ENCODE results near the gene CCDC9. TPM values are rescaled to one million over a fixed set of nuclear protein-coding genes. Genes with fewer than 3 reads are reported as not detected.

Gene CCDC9
- total and polyA plus RNA-seq, 2 of the 13 experiments (the other 11 are each of a cell fraction or from before 2014, with no cell fraction given) = 2.9 to 6.3 TPM

DNA sequence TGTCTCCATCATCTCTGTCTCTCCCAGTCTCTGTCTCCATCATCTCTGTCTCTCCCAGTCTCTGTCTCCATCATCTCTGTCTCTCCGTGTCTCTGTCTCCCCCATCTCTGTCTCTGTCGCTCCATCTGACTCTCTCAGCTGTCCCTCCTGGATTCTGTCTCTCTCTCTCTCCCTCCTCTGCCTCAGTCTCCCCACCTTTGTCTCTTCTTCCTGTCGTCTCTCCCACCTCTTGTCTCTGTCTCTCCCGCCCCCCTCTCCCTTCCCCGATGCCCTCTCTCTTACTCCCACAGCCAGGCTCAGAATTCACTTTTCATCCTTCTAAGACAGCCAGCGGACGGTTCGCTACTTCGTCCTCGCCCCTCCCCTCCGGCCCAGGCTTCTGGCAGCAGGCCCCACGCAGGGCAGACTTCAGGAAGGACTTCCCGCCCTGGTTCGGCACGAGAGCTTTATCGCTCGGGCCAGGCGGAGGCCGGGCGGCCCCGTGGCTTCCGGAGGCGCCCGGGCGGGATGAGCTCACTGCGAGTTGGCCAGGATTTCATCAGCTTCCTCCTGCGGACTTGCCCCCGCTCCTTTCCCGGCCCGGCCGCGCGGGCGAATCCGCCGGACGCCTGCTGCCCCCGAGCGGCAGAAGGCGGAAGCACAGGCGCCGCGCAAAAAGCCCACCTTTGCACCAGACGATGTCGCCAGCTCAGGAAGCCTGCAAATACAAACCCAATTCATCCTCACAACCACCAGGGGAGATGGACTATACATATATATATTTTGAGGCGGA lies 12.4 kb upstream of the CCDC9 start (continued):
- TF ChIP-seq CENPBD1 (CRISPR knock-in tag; IDR thresholded peaks at IDR 0.05; ENCODE audit: borderline replicate concordance, low read depth) (0 out of 2 replicates have a peak, but pooled peaks have one; percentile 61), JUNB (CRISPR knock-in tag; IDR thresholded peaks at IDR 0.05; ENCODE audit: borderline replicate concordance) (peak; percentile 61; the same call in 1 of the 2 replicates), ZNF20 (CRISPR knock-in tag; IDR thresholded peaks at IDR 0.05) (0 out of 2 replicates have a peak, but pooled peaks have one; percentile 74), ZNF232 (CRISPR knock-in tag; IDR thresholded peaks at IDR 0.05; ENCODE audit: borderline replicate concordance) (no peak), MXD3 (CRISPR knock-in tag; IDR thresholded peaks at IDR 0.05) (0 out of 2 replicates have a peak, but pooled peaks have one; percentile 48), KLF15 (CRISPR knock-in tag; IDR thresholded peaks at IDR 0.05; ENCODE audit: borderline replicate concordance) (0 out of 2 replicates have a peak, but pooled peaks have one; percentile 47), FOXA3 (CRISPR knock-in tag; IDR thresholded peaks at IDR 0.05) (peak; percentile 68), CHCHD3 (CRISPR knock-in tag; IDR thresholded peaks at IDR 0.05) (no peak), ZMYM2 (CRISPR knock-in tag; IDR thresholded peaks at IDR 0.05) (peak; percentile 81; the same call in 1 of the 2 replicates), TEAD3 (CRISPR knock-in tag; optimal IDR thresholded peaks at IDR 0.05; ENCODE audit: borderline replicate concordance) (no peak), PRMT3 (CRISPR knock-in tag; IDR thresholded peaks at IDR 0.05; ENCODE audit: borderline replicate concordance, low read depth) (no peak), SIX1 (CRISPR knock-in tag; IDR thresholded peaks at IDR 0.05; ENCODE audit: borderline replicate concordance) (no peak), CREB1 (IDR thresholded peaks at IDR 0.05) (peak; percentile 30; the same call in 1 of the 2 replicates), CREB1 (CRISPR knock-in tag; IDR thresholded peaks at IDR 0.05) (no peak), ZNF101 (CRISPR knock-in tag; IDR thresholded peaks at IDR 0.05; ENCODE audit: borderline replicate concordance, low read depth) (no peak), ZNF792 (CRISPR knock-in tag; IDR thresholded peaks at IDR 0.05) (peak; percentile 84), ZNF709 (CRISPR knock-in tag; IDR thresholded peaks at IDR 0.05) (peak; percentile 74), SRSF4 (IDR thresholded peaks at IDR 0.05; ENCODE audit: low read depth, low read length, poor library complexity, severe bottlenecking) (no peak), MNT (IDR thresholded peaks at IDR 0.05) (no peak), ZNF883 (CRISPR knock-in tag; IDR thresholded peaks at IDR 0.05; ENCODE audit: not compliant biosample characterization) (peak; percentile 45), ZNF496 (CRISPR knock-in tag; IDR thresholded peaks at IDR 0.05; ENCODE audit: insufficient replicate concordance) (no peak), ZKSCAN1 (IDR thresholded peaks at IDR 0.05; ENCODE audit: low read length) (no peak), FOXK2 (IDR thresholded peaks at IDR 0.05) (no peak)
- TF ChIP-seq, protein P1, sequence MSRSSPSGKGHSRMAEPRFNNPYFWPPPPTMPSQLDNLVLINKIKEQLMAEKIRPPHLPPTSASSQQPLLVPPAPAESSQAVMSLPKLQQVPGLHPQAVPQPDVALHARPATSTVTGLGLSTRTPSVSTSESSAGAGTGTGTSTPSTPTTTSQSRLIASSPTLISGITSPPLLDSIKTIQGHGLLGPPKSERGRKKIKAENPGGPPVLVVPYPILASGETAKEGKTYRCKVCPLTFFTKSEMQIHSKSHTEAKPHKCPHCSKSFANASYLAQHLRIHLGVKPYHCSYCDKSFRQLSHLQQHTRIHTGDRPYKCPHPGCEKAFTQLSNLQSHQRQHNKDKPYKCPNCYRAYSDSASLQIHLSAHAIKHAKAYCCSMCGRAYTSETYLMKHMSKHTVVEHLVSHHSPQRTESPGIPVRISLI (CRISPR knock-in tag; IDR thresholded peaks at IDR 0.05; ENCODE audit: borderline replicate concordance) = peak; percentile 58; the same call in 1 of the 2 replicates
- TF ChIP-seq, protein P2, sequence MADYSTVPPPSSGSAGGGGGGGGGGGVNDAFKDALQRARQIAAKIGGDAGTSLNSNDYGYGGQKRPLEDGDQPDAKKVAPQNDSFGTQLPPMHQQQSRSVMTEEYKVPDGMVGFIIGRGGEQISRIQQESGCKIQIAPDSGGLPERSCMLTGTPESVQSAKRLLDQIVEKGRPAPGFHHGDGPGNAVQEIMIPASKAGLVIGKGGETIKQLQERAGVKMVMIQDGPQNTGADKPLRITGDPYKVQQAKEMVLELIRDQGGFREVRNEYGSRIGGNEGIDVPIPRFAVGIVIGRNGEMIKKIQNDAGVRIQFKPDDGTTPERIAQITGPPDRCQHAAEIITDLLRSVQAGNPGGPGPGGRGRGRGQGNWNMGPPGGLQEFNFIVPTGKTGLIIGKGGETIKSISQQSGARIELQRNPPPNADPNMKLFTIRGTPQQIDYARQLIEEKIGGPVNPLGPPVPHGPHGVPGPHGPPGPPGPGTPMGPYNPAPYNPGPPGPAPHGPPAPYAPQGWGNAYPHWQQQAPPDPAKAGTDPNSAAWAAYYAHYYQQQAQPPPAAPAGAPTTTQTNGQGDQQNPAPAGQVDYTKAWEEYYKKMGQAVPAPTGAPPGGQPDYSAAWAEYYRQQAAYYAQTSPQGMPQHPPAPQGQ (CRISPR knock-in tag; IDR thresholded peaks at IDR 0.05; ENCODE audit: borderline replicate concordance) = no peak
